Rectal smooth muscle tissue (tissue), 1 donor: ENCODE results near the gene ARMS2.

Experiments used
- H3K27ac ChIP-seq: one replicate; pipeline ENCODE4 v1.7.0; 2013; ENCODE audit warnings: low read depth, low read length, inconsistent platforms
- H3K27me3 ChIP-seq: one replicate; pipeline ENCODE4 v1.7.0; 2013; ENCODE audit warnings: low read length; ENCODE audit not compliant: control insufficient read depth, insufficient read depth
- H3K36me3 ChIP-seq: one replicate; pipeline ENCODE4 v1.7.0; 2013; ENCODE audit warnings: low read length; ENCODE audit not compliant: control insufficient read depth, insufficient read depth
- H3K4me1 ChIP-seq: one replicate; pipeline ENCODE4 v1.7.0; 2013; ENCODE audit warnings: low read length; ENCODE audit not compliant: control insufficient read depth, insufficient read depth
- H3K4me3 ChIP-seq: one replicate; pipeline ENCODE4 v1.7.0; 2013; ENCODE audit warnings: low read length
- H3K9ac ChIP-seq: one replicate; pipeline ENCODE4 v1.7.0; 2013; ENCODE audit warnings: low read length

Gene ARMS2

DNA sequence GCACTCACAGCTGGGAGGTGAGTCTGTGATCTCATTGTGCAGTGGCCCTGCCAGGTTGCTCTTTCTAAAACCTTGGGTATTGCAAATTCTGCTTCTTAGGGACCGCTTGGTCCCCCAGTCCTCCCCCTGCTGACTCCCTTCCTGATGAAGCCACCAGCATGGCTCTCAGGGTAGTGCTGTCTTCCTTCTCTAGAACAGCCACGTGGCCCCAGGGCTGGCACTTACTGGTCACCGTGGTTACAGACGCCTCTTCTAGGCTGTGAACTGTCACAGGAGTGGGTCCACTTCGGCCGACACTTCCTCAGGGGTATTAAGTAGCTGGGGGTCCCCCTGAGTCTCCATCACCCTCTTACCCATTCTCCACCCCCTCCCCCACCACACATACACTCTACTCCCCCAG is 4.2 kb downstream of the ARMS2 start:
- peaks cover 14% of the 10 kb centered on the region for H3K27me3 ChIP-seq
- H3K4me3 ChIP-seq: no peak overlapping the region
- H3K9ac ChIP-seq: no peak overlapping the region
- peaks cover 4% of the 10 kb centered on the region for H3K4me1 ChIP-seq
- no peak overlapping the region for H3K27ac ChIP-seq
- H3K36me3 ChIP-seq: no peaks in the 10 kb centered on the region

- no peak overlapping the region for H3K4me3 ChIP-seq
- peaks cover 4% of the 10 kb centered on the region for H3K4me1 ChIP-seq
- H3K27ac ChIP-seq: no peak overlapping the region
- H3K36me3 ChIP-seq: no peaks in the 10 kb centered on the region
- no peak overlapping the region for H3K9ac ChIP-seq
- peaks cover 14% of the 10 kb centered on the region for H3K27me3 ChIP-seq
Observed at GRCh38 chr10:122459561-122460273, 5.3 kb downstream of the ARMS2 start.

GRCh38 chr10:122460891-122461293 is 6.4 kb downstream of the ARMS2 start:
- Histone ChIP-seq H3K27ac (peak overlapping the region; percentile 66), H3K4me1 (peaks cover 4% of the 10 kb centered on the region), H3K27me3 (peaks cover 12% of the 10 kb centered on the region), H3K4me3 (peak overlapping the region; percentile 63), H3K36me3 (no peaks in the 10 kb centered on the region), H3K9ac (no peak overlapping the region)

GRCh38 chr10:122461367-122461728 is 6.9 kb downstream of the ARMS2 start, which contains the start of gene HTRA1:
TSS of gene HTRA1 (plus strand) at chr10:122461553. CDS start at chr10:122461653, 100 bp downstream.
- H3K27me3 ChIP-seq: peaks cover 12% of the 10 kb centered on the region

GRCh38 chr10:122461729-122462532 is 7.5 kb downstream of the ARMS2 start:
- Histone ChIP-seq H3K4me1 (peaks cover 4% of the 10 kb centered on the region), H3K27me3 (peaks cover 12% of the 10 kb centered on the region), H3K27ac (peak overlapping the region; percentile 78)

More at GRCh38 chr10:122461367-122461728, 6.9 kb downstream of the ARMS2 start, which contains the start of gene HTRA1:
- Histone ChIP-seq H3K4me1 (peaks cover 4% of the 10 kb centered on the region), H3K9ac (no peak within 1 kb of the TSS), H3K27ac (peak within 1 kb of the TSS; percentile 78), H3K4me3 (peak within 1 kb of the TSS; percentile 74), H3K36me3 (no peaks in the 10 kb centered on the region)

DNA sequence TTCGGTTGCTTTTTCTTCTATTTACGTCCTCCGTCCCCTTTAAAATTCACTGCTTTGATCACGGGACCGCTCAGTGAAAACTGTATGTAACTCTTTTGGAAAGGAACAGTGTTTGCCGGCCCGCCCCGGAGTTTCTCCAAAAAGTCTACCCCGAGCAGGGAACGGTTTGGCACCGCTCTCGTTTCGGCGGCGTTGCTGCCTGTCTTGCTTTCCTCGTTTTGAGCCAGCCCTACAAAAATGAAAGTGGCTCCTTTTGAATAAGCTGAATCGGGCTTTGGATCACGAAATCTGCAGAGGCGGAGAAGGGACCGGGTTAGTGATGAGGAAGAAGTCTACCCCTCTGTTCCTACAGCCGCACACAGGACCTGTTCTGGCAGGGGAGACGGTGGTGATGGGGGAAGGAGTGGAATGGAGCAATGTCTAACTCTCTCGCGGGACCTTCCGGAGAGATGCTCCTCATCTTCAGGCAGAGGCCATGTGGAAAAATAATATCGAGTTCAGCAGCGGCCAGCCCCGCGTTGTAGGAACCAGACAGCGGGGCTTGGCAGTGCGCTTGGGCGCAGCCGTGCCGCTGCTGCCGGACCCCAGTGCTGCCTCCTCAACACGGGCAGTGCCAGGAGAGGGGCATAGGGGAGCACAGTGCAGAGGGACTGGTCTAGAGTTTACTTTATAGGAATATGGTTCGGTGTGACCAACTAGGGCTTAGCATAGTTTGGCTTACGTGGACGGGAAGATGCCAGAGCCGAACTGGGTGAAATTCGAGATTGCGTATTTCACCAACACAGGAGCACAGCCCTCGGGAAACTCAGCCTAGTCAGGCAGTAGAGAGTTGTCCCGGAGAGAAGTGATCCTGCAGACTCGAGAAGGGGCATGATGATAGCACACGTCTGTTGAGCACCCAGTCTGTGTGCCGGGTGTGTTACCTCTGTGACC is 8.3 kb downstream of the ARMS2 start:
- Histone ChIP-seq H3K27ac (peak overlapping the region; percentile 78), H3K9ac (no peak overlapping the region), H3K36me3 (no peaks in the 10 kb centered on the region), H3K27me3 (peaks cover 9% of the 10 kb centered on the region), H3K4me3 (peak overlapping the region; percentile 74), H3K4me1 (peaks cover 4% of the 10 kb centered on the region)

More at GRCh38 chr10:122461729-122462532, 7.5 kb downstream of the ARMS2 start:
- Histone ChIP-seq H3K4me3 (peak overlapping the region; percentile 74), H3K9ac (no peak overlapping the region), H3K36me3 (no peaks in the 10 kb centered on the region)

GRCh38 chr10:122463466-122464249 is 9.2 kb downstream of the ARMS2 start:
- Histone ChIP-seq H3K4me1 (peaks cover 4% of the 10 kb centered on the region), H3K36me3 (no peaks in the 10 kb centered on the region), H3K9ac (no peak overlapping the region), H3K27me3 (peaks cover 4% of the 10 kb centered on the region), H3K4me3 (peak overlapping the region; percentile 74), H3K27ac (no peak overlapping the region)

- Histone ChIP-seq H3K36me3 (no peaks in the 10 kb centered on the region), H3K27ac (no peak overlapping the region), H3K9ac (no peak overlapping the region), H3K4me3 (no peak overlapping the region), H3K27me3 (peaks cover 2% of the 10 kb centered on the region), H3K4me1 (peaks cover 4% of the 10 kb centered on the region)
Observed at GRCh38 chr10:122464250-122464510, 9.7 kb downstream of the ARMS2 start.

- Histone ChIP-seq H3K27ac (no peak overlapping the region), H3K36me3 (no peaks in the 10 kb centered on the region), H3K27me3 (peaks cover 2% of the 10 kb centered on the region), H3K4me3 (no peak overlapping the region), H3K4me1 (peaks cover 4% of the 10 kb centered on the region), H3K9ac (no peak overlapping the region)
Observed at GRCh38 chr10:122464586-122464985, 10.1 kb downstream of the ARMS2 start.

DNA sequence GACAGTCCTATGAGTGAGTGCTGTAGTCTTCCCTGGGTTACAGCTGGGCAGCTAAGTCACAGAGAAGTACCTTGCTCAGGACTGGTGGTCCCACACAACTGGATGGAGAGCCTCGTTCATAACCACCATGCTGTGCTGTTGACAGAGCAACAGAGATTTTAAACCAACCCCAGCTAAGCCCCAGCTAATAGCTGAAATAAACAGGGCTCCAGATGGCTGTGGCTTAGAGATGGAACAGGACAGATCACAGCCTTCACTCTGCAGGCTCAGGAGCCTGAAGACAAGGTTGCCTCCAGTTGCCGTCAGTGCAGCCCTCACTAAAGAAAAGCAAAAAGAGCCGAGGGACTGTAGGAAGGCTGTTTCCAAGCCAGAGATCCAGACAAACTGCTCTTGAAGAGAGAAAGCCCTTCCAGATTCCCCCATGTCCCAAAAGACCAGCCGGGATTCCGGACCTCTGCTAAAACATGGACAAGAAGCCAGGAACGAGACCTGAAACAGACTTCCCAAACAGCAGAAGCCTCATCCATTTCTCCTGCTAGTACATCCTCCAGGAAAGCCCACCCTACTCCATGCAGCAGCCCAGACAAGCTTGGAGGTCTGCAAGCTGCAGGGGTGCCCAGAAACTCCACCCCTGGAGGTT is 11.1 kb downstream of the ARMS2 start:
- no peak overlapping the region for H3K27ac ChIP-seq
- H3K36me3 ChIP-seq: no peaks in the 10 kb centered on the region
- H3K27me3 ChIP-seq: no peaks in the 10 kb centered on the region
- no peak overlapping the region for H3K9ac ChIP-seq
- H3K4me1 ChIP-seq: peaks cover under 1% of the 10 kb centered on the region
- no peak overlapping the region for H3K4me3 ChIP-seq

- no peak overlapping the region for H3K27ac ChIP-seq
- H3K4me1 ChIP-seq: no peaks in the 10 kb centered on the region
Observed at GRCh38 chr10:122466951-122467381, 12.5 kb downstream of the ARMS2 start.

More at GRCh38 chr10:122466951-122467381, 12.5 kb downstream of the ARMS2 start:
- Histone ChIP-seq H3K27me3 (no peaks in the 10 kb centered on the region), H3K36me3 (no peaks in the 10 kb centered on the region), H3K9ac (no peak overlapping the region), H3K4me3 (no peak overlapping the region)
